ENCODE measurements around the gene ZNF765. TPM values are rescaled to one million over a fixed set of nuclear protein-coding genes. Genes with fewer than 3 reads are reported as not detected.

Gene ZNF765
- total RNA-seq, 1 donor from 2014 or later: 14.5 TPM

DNA sequence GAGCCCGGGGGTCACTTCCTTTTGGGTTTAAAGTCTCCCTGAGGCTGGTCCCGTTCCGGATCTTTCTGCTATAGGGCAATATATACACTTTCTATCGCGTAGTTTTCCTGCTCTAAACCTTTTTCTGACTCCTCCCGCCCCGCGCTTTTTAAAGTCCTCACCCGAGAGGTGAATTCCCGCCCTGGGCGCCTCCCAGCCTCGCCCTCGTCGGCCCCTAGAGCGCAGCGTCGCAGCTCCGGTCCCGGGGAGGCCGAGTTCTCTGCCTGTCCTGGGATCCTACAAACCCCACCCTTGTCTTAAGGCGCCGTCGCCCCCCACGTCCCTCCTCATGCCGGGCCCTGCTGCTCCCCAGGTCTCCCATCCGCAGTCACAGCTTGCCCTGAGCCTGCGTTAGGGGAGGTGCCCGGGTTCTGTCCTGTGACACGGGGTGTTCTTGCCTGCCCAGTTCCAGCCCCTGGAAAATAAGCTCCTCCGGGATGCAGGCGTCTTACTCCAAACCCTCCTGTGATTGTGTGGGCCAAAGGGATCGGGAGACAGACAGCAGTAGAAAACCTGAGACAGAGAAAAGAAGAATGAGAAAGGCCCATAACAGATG, 29.0 kb upstream of the ZNF765 start:
- peak overlapping the region; percentile 95 for H3K27ac Mint-ChIP-seq
- no peaks in the 10 kb centered on the region for H3K27me3 Mint-ChIP-seq
- H3K9me3 Mint-ChIP-seq: no peaks in the 10 kb centered on the region
- TF ChIP-seq, protein P1, sequence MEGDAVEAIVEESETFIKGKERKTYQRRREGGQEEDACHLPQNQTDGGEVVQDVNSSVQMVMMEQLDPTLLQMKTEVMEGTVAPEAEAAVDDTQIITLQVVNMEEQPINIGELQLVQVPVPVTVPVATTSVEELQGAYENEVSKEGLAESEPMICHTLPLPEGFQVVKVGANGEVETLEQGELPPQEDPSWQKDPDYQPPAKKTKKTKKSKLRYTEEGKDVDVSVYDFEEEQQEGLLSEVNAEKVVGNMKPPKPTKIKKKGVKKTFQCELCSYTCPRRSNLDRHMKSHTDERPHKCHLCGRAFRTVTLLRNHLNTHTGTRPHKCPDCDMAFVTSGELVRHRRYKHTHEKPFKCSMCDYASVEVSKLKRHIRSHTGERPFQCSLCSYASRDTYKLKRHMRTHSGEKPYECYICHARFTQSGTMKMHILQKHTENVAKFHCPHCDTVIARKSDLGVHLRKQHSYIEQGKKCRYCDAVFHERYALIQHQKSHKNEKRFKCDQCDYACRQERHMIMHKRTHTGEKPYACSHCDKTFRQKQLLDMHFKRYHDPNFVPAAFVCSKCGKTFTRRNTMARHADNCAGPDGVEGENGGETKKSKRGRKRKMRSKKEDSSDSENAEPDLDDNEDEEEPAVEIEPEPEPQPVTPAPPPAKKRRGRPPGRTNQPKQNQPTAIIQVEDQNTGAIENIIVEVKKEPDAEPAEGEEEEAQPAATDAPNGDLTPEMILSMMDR (conservative IDR thresholded peaks at IDR 0.05): no peak
- no peak for DNase-seq (ENCODE audit: extremely low spot score, unreplicated experiment)
- peaks cover 3% of the 10 kb centered on the region for H3K36me3 Mint-ChIP-seq
- peak overlapping the region; percentile 96 for H3K4me3 Mint-ChIP-seq
- peaks cover 14% of the 10 kb centered on the region for H3K4me1 Mint-ChIP-seq (ENCODE audit: unreplicated experiment)

DNA sequence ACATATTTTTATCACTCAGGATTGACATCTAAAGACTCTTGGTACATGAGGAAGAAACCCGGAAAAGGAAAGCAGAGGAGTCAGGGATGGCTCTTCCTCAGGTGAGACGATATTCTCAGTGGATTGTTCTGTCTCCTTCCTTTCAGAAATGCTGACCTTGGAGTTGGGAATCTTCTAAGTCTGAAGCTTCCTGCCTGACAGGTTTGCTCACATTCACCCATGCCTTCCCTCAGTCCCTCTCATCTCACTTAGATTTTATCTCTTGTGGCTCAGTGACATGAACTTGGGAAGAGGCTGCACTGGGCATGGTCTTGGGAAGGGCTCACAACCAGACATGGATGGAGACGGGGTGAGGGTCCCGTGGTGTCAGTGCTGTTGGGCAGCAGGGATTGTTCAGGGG, 22.8 kb upstream of the ZNF765 start:
- TF ChIP-seq, protein P1 (conservative IDR thresholded peaks at IDR 0.05): no peak
- DNase-seq (ENCODE audit: extremely low spot score, unreplicated experiment): no peak
- no peaks in the 10 kb centered on the region for H3K9me3 Mint-ChIP-seq
- no peaks in the 10 kb centered on the region for H3K4me1 Mint-ChIP-seq (ENCODE audit: unreplicated experiment)
- H3K27ac Mint-ChIP-seq: peak overlapping the region; percentile 79
- H3K36me3 Mint-ChIP-seq: peaks cover 26% of the 10 kb centered on the region
- peak overlapping the region; percentile 11 for H3K4me3 Mint-ChIP-seq
- H3K27me3 Mint-ChIP-seq: no peaks in the 10 kb centered on the region

DNA sequence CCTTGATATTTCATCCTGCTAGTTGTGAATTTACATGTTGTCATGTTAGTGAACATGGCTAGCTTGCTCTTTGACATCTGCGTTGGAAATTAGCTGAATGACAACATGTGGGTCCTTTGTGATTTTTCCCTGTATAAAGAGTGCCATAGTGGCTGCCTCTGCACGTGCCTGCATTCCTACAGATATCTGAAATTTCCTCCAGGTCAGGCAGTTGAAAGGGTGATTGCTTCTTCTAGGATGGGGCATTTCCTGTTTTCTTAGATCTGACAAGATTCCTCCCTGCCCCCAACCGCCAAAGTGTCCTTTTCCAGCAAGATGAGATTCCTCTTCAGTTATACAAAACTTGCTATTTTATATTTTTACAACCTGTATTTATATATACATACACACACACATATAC, 20.7 kb upstream of the ZNF765 start:
- Mint-ChIP-seq H3K4me1 (ENCODE audit: unreplicated experiment) (no peaks in the 10 kb centered on the region), H3K9me3 (no peaks in the 10 kb centered on the region), H3K27me3 (no peaks in the 10 kb centered on the region), H3K4me3 (no peak overlapping the region), H3K27ac (no peak overlapping the region), H3K36me3 (peaks cover 42% of the 10 kb centered on the region)
- no peak for DNase-seq (ENCODE audit: extremely low spot score, unreplicated experiment)
- TF ChIP-seq, protein P1 (conservative IDR thresholded peaks at IDR 0.05): no peak

DNA sequence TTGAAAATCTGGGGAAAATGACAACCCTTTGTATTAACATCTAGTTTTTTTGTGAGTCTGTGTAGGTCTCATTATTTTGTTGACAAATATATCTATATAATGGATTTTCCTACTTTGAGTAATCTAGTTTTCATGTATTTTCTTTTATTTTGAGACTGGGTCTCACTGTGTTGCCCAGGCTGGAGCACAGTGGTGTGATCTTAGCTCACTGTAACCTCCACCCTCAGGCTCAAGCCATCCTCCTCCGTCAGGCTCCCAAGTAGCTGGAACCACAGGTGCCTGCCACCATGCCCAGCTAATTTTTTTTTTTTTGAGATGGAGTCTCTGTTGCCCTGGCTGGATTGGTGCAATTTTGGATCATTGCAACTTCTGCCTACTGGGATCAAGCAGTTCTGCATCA, 20.2 kb upstream of the ZNF765 start:
- no peak overlapping the region for H3K4me3 Mint-ChIP-seq
- no peaks in the 10 kb centered on the region for H3K27me3 Mint-ChIP-seq
- TF ChIP-seq, protein P1 (conservative IDR thresholded peaks at IDR 0.05): no peak
- H3K27ac Mint-ChIP-seq: no peak overlapping the region
- H3K36me3 Mint-ChIP-seq: peaks cover 45% of the 10 kb centered on the region
- DNase-seq (ENCODE audit: extremely low spot score, unreplicated experiment): no peak
- no peaks in the 10 kb centered on the region for H3K4me1 Mint-ChIP-seq (ENCODE audit: unreplicated experiment)
- no peaks in the 10 kb centered on the region for H3K9me3 Mint-ChIP-seq

DNA sequence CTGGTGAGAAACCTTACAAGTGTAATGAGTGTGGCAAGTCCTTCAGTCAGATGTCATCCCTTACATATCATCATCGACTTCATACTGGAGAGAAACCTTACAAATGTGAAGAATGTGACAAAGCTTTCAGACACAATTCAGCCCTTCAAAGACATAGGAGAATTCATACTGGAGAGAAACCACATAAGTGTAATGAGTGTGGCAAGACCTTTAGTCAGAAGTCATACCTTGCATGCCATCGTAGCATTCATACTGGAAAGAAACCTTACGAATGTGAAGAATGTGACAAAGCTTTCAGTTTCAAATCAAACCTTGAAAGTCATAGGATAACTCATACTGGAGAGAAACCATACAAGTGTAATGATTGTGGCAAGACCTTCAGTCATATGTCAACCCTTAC, 13.6 kb upstream of the ZNF765 start:
- Mint-ChIP-seq H3K4me3 (no peak overlapping the region), H3K27ac (no peak overlapping the region), H3K27me3 (no peaks in the 10 kb centered on the region), H3K4me1 (ENCODE audit: unreplicated experiment) (no peaks in the 10 kb centered on the region), H3K36me3 (peaks cover 78% of the 10 kb centered on the region), H3K9me3 (peaks cover 38% of the 10 kb centered on the region)
- no peak for DNase-seq (ENCODE audit: extremely low spot score, unreplicated experiment)
- TF ChIP-seq, protein P1 (conservative IDR thresholded peaks at IDR 0.05): no peak

DNA sequence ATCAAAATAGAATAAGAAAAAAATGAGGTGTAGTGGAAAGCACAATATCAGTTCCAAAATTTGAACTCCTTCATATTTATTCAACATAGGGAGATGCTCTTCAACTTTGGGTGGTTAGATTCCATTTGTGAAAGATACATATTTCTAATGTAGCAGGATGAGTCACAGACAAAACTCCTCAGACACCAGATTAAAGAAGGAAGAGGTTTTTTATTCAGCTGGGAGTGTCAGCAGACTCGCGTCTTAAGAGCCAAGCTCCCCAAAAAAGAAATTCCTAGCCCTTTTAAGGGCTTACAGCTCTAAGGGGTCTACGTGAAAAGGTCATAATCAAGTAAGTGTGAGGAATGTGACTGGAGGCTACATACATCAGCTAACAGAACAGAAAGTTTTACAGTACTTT, 6.8 kb upstream of the ZNF765 start:
- H3K36me3 Mint-ChIP-seq: peaks cover 32% of the 10 kb centered on the region
- H3K9me3 Mint-ChIP-seq: peaks cover 14% of the 10 kb centered on the region
- H3K4me1 Mint-ChIP-seq (ENCODE audit: unreplicated experiment): no peaks in the 10 kb centered on the region
- H3K4me3 Mint-ChIP-seq: no peak overlapping the region
- TF ChIP-seq, protein P1 (conservative IDR thresholded peaks at IDR 0.05): no peak
- DNase-seq (ENCODE audit: extremely low spot score, unreplicated experiment): no peak
- H3K27me3 Mint-ChIP-seq: no peaks in the 10 kb centered on the region
- H3K27ac Mint-ChIP-seq: no peak overlapping the region

Measured in type B pancreatic cell (in vitro differentiated cells).